Measurements from ENCODE around the gene ZNF22. TPM values are rescaled to one million over a fixed set of nuclear protein-coding genes. Genes with fewer than 3 reads are reported as not detected.

The ZNF22 gene
- total RNA-seq, 1 experiment from 2014 or later, result 14.6 TPM

DNA sequence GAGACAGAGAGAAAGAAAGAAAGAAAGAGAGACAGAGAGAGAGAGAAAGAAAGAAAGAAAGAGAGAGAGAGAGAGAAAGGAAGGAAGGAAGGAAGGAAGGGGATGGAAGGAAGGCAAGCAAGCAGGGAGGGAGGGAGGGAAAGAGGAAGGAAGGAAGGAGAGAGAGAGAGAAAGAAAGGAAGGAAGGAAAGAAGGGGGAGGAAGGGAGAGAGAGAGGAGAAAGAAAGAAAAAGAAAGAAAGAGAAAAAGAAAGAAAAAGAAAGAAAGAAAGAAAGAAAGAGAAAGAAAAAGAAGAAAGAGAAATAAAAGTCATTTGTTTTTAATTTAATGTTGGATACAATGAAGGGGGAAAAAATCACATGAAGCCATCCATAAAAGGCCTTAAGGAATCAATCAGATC, 45.8 kb upstream of the ZNF22 start:
- intact Hi-C loops (cut with micrococcal nuclease; ENCODE audit: unreplicated experiment), result no loop called here
- DNase-seq (ENCODE audit: low read depth, low spot score) (no peak), ATAC-seq (no peak)
- Histone ChIP-seq H3K4me3 (ENCODE audit: low read depth in 2 of 2, low read length in 2 of 2) (no peak overlapping the region), H3K4me1 (ENCODE audit: control insufficient read depth, insufficient read depth, low read length) (peaks cover 14% of the 10 kb centered on the region), H3K27ac (ENCODE audit: low read length) (no peak overlapping the region), H3K9me3 (ENCODE audit: control insufficient read depth, insufficient read depth, low read depth, low read length) (no peaks in the 10 kb centered on the region), H3K27me3 (ENCODE audit: control insufficient read depth, insufficient read depth, low read length) (no peaks in the 10 kb centered on the region), H3K36me3 (ENCODE audit: control insufficient read depth, insufficient read depth, low read length) (no peaks in the 10 kb centered on the region)
- ChIA-PET POLR2A (no interaction called here), CTCF (no interaction called here)
- TF ChIP-seq POLR2AphosphoS5 (IDR thresholded peaks at IDR 0.05; ENCODE audit: low read depth, low read length), result no peak
- no TSS peak for BruUV-seq (replicated peaks)
- in situ Hi-C loops (cut with HindIII; ENCODE audit: low pct_unique_long_range_greater_than_20kb, low sequenced_read_pairs), result no loop called here

DNA sequence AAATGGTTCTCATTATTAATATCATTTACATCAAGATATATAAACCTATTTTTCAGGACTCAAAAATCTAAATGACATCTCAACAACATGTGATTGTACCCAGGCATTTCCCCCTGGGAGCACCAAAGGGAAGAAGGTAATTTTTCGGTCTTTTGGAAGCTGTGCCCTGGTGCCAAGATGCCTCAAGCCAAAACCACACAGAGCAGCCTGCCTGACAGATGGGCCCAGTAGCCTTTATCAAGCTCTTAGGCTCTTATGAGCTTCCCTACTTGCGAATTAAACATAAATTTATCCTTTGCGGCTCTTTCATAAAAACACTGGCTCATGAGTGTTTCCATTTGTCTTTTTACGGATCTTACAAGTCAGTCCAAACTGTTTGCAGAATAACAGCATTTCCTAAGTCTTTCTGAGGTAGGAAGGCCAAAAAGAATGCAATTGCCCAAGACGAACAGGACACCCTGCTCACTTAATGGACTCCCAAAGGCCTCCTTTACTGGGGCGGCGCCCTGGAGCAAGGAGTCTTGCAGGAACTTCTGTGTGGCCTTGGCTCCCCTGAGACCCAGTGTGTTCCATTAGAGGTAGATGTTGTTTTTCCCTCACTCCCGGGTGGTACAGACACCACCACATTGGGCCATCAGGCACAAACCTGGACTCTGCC, 45.2 kb upstream of the ZNF22 start:
- ATAC-seq, result no peak

More for the DNA sequence above, 45.2 kb upstream of the ZNF22 start:
- Histone ChIP-seq H3K9me3 (ENCODE audit: control insufficient read depth, insufficient read depth, low read depth, low read length) (no peaks in the 10 kb centered on the region), H3K27ac (ENCODE audit: low read length) (no peak overlapping the region), H3K27me3 (ENCODE audit: control insufficient read depth, insufficient read depth, low read length) (no peaks in the 10 kb centered on the region), H3K4me1 (ENCODE audit: control insufficient read depth, insufficient read depth, low read length) (peaks cover 18% of the 10 kb centered on the region), H3K36me3 (ENCODE audit: control insufficient read depth, insufficient read depth, low read length) (no peaks in the 10 kb centered on the region), H3K4me3 (ENCODE audit: low read depth in 2 of 2, low read length in 2 of 2) (no peak overlapping the region)
- ChIA-PET CTCF (no interaction called here), POLR2A (no interaction called here)
- intact Hi-C loops (cut with micrococcal nuclease; ENCODE audit: unreplicated experiment), result no loop called here
- no TSS peak for BruUV-seq (replicated peaks)
- in situ Hi-C loops (cut with HindIII; ENCODE audit: low pct_unique_long_range_greater_than_20kb, low sequenced_read_pairs), result no loop called here
- no peak for DNase-seq (ENCODE audit: low read depth, low spot score)
- TF ChIP-seq CTCF (IDR thresholded peaks at IDR 0.05), result no peak
- no peak for TF ChIP-seq TCF7L2 (IDR thresholded peaks at IDR 0.05; ENCODE audit: low read depth, low read length)
- TF ChIP-seq POLR2AphosphoS5 (IDR thresholded peaks at IDR 0.05; ENCODE audit: low read depth, low read length), result no peak
- no peak for TF ChIP-seq REST (IDR thresholded peaks at IDR 0.05; ENCODE audit: insufficient read depth in 1 of 2, low read depth in 2 of 2, low read length in 1 of 2)
- TF ChIP-seq SIN3A (IDR thresholded peaks at IDR 0.05; ENCODE audit: borderline replicate concordance, insufficient read depth, low read depth, low read length), result no peak
